Duodenal mucosa (tissue), 2 donors: ENCODE measurements around the gene MICOS13.

Source experiments
- H3K27ac ChIP-seq: one replicate; pipeline ENCODE4 v1.7.0; 2013; ENCODE audit warnings: low read depth, low read length
- H3K27me3 ChIP-seq, 2 donors: one replicate each; pipeline ENCODE4 v1.7.0; 2013; ENCODE audit warnings: low read length in 2 of 2, control low read depth in 1 of 2; ENCODE audit not compliant: insufficient read depth in 2 of 2, control insufficient read depth in 1 of 2
- H3K36me3 ChIP-seq, 2 donors: one replicate each; pipeline ENCODE4 v1.7.0; 2013; ENCODE audit warnings: low read length in 2 of 2, control low read depth in 1 of 2; ENCODE audit not compliant: insufficient read depth in 2 of 2, control insufficient read depth in 1 of 2
- H3K4me1 ChIP-seq, 2 donors: one replicate each; pipeline ENCODE4 v1.7.0; 2013; ENCODE audit warnings: low read length in 2 of 2, control low read depth in 1 of 2; ENCODE audit not compliant: insufficient read depth in 2 of 2, control insufficient read depth in 1 of 2
- H3K4me3 ChIP-seq, 2 donors: one replicate each; pipeline ENCODE4 v1.7.0; 2013; ENCODE audit warnings: low read length in 2 of 2, low read depth in 1 of 2
- H3K9ac ChIP-seq, 2 donors: one replicate each; pipeline ENCODE4 v1.7.0; 2013; ENCODE audit warnings: low read length in 2 of 2, low read depth in 1 of 2
- H3K9me3 ChIP-seq, 2 donors: one replicate each; pipeline ENCODE4 v1.7.0; 2013; ENCODE audit warnings: low read length in 2 of 2, control low read depth in 1 of 2; ENCODE audit not compliant: control insufficient read depth in 1 of 2

MICOS13 gene

GRCh38 chr19:5684694-5685430, 4.5 kb upstream of the MICOS13 start:
- no peaks in the 10 kb centered on the region for H3K9me3 ChIP-seq
- H3K9ac ChIP-seq = no peak overlapping the region

GRCh38 chr19:5683177-5683886, 3.0 kb upstream of the MICOS13 start:
- no peak overlapping the region for H3K9ac ChIP-seq
- H3K4me3 ChIP-seq = no peak overlapping the region
- H3K4me1 ChIP-seq = peaks cover 5 to 18% of the 10 kb centered on the region in 2 donors
- peaks cover 0 to under 1% of the 10 kb centered on the region in 2 donors for H3K36me3 ChIP-seq
- no peaks in the 10 kb centered on the region for H3K9me3 ChIP-seq
- H3K27me3 ChIP-seq = peaks cover 0 to 3% of the 10 kb centered on the region in 2 donors
- no peak overlapping the region for H3K27ac ChIP-seq

More at GRCh38 chr19:5684694-5685430, 4.5 kb upstream of the MICOS13 start:
- peaks cover 0 to 3% of the 10 kb centered on the region in 2 donors for H3K27me3 ChIP-seq
- peaks cover 5 to 8% of the 10 kb centered on the region in 2 donors for H3K4me1 ChIP-seq
- H3K36me3 ChIP-seq = no peaks in the 10 kb centered on the region
- no peak overlapping the region for H3K27ac ChIP-seq
- no peak overlapping the region for H3K4me3 ChIP-seq

DNA sequence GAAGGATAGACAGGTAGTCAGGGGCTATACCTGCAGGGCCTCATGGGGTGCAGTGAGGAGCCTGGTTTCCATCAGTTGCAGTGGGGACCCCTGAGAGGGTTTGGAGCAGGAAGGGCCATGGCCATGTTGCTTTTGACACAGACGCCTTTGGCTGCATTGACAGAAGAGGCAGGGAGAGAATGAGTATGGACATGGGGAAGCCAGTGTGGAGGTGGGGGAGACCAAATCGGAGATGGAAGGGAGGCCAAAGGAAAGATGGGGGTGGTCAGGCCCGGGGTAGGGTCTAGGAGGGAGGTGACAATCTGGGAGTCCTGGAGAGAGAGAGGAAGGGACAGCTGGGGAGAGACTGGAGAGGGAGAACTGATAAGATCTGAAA, 1.8 kb upstream of the MICOS13 start:
- Histone ChIP-seq H3K4me1 (peaks cover 5 to 15% of the 10 kb centered on the region in 2 donors), H3K27ac (no peak overlapping the region), H3K9me3 (no peaks in the 10 kb centered on the region), H3K36me3 (peaks cover 0 to 6% of the 10 kb centered on the region in 2 donors), H3K4me3 (no peak overlapping the region), H3K9ac (no peak overlapping the region), H3K27me3 (peaks cover 0 to 3% of the 10 kb centered on the region in 2 donors)

DNA sequence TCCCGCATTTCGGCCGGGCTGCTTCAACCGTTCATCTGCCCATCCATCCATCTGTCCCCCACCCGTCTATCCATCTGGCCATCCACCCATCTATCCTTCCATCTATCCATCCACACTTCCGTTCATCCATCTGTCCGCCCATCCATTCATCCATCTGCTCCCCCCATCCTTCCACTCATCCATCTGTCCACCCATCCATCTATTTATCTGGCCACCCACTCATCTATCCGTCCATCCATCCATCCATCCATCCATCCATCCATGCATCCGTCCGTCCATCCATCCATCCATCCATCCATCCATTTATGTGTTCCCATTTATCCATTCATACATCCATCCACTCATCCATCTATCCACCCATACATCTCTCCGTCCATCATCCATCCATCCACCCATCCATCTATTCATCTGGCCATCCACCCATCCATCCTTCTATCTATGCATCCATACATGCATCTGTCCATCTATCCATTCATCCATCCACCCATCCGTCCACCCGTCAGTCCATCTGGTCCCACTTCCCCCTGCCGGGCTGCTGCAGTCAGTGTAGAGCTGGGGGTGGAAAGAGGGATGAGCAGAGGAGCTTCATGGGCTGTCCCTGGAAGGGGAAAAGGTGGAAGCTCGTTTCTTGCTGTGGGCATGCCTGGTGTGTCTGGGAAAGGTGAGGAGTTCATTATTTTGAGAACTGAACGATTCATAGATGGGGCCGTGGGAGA, 1.2 kb upstream of the MICOS13 start:
- peaks cover 5 to 16% of the 10 kb centered on the region in 2 donors for H3K4me1 ChIP-seq
- H3K27me3 ChIP-seq = peaks cover 0 to 3% of the 10 kb centered on the region in 2 donors
- H3K36me3 ChIP-seq = peaks cover 0 to 6% of the 10 kb centered on the region in 2 donors
- peak overlapping the region; percentile 94 to 99 for H3K4me3 ChIP-seq
- H3K9me3 ChIP-seq = no peaks in the 10 kb centered on the region
- no peak overlapping the region for H3K27ac ChIP-seq
- peak overlapping the region; percentile 20 to 98 for H3K9ac ChIP-seq

DNA sequence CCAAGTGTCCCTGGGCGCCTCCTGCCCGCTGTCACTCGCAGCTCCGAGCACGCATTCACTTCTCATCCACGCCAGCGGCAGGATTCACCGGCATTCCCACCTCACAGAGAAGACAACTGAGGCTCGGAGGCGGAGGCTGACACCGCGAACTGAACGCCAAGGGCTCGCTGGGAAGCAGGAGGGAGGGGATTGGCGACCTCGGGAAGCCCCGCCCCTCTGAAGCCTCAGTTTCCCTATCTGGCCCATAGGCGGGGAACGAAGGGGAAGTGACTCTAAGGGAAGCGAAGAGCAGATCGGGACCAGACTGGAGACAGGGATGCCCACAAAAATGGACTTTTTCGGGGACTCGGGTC, 256 bp downstream of the MICOS13 start:
- H3K4me3 ChIP-seq = peak overlapping the region; percentile 94 to 99
- H3K36me3 ChIP-seq = peaks cover 0 to 6% of the 10 kb centered on the region in 2 donors
- peak overlapping the region; percentile 95 to 98 for H3K9ac ChIP-seq
- H3K27me3 ChIP-seq = peaks cover 0 to 3% of the 10 kb centered on the region in 2 donors
- no peaks in the 10 kb centered on the region for H3K9me3 ChIP-seq
- H3K4me1 ChIP-seq = peaks cover 5 to 22% of the 10 kb centered on the region in 2 donors
- peak overlapping the region; percentile 57 for H3K27ac ChIP-seq

- H3K27ac ChIP-seq = peak overlapping the region; percentile 57
- peaks cover 5 to 22% of the 10 kb centered on the region in 2 donors for H3K4me1 ChIP-seq
- H3K9ac ChIP-seq = peak overlapping the region; percentile 95 to 98
- H3K4me3 ChIP-seq = peak overlapping the region; percentile 94 to 99
- H3K9me3 ChIP-seq = no peaks in the 10 kb centered on the region
- H3K27me3 ChIP-seq = peaks cover 0 to 3% of the 10 kb centered on the region in 2 donors
- H3K36me3 ChIP-seq = peaks cover 0 to 6% of the 10 kb centered on the region in 2 donors
Observed at GRCh38 chr19:5679289-5680083, 830 bp downstream of the MICOS13 start.

DNA sequence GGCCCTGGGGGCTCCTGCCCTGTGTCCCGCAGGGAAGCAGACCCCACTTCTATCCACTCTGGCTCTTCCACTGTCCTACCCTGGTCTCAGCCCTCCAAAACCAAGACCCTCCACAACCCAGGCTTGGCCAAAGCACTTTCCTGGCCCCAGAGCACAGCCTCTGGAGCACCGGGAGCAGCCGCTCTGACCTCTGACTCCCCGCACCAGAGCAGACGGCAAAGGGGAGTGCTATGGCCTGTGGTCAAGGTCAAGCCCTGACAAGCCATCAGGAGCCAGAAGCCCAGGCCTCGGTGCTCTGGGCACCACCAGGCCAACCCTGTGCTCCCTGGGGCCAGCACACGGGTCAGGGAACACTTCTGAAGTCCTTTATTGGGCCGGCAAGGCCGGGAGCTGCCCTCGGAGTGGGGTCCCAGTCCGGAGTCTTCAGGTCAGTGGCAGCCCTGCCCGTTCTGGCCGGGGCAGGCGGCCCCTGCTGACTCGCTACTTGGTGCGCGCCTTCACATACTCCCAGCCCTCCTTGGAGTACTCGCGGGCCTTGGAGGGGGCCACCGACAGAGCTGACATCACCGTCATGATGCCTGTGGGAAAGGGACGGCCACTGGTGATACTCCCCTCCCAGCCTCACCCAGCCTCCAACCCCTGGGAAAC, 2.1 kb downstream of the MICOS13 start:
- Histone ChIP-seq H3K27ac (no peak overlapping the region), H3K27me3 (peaks cover 0 to 3% of the 10 kb centered on the region in 2 donors), H3K36me3 (peaks cover 0 to 6% of the 10 kb centered on the region in 2 donors), H3K4me1 (peaks cover 5 to 22% of the 10 kb centered on the region in 2 donors), H3K4me3 (no peak overlapping the region), H3K9me3 (no peaks in the 10 kb centered on the region), H3K9ac (no peak overlapping the region)

DNA sequence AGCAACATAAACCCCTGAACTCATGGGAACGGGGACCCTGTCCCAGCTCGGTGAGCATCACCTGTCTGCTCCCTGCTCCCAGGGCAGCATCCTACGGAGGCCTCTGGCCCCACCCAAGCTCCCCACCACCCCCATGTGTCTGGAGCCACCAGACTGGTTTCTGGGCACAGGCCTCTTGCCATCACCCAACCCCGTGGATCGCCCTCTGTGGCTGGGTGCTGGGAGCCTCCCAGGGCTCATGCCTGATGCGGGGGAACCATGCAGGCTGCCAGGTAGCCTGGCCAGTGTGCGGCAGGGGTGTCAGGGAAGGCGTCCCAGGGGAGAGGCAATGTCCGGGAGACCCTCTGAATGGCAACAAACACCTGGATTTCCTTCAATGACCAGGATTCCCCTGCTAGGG, 2.7 kb downstream of the MICOS13 start:
- Histone ChIP-seq H3K4me1 (peaks cover 5 to 22% of the 10 kb centered on the region in 2 donors), H3K36me3 (peaks cover 0 to 10% of the 10 kb centered on the region in 2 donors)

DNA sequence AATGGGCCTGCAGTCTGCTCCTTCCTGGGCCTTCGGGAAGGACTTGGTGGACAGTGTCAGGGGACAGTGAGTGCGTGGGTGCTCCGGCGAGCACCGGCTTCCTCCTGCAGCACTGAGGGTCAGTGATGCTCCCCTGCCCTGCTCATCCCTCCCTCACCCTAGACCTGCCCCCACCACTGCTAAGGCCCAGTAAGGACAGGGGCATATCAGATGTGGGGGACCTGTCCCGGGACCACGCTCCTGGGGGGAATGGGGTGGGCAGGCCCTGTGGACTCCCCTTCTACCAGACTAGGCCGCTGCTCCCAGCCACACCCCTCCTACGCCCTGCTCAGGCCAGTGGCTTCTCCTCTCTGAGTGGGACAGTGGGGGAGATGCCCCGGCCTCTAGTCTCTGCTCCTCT, 3.2 kb downstream of the MICOS13 start:
- H3K4me1 ChIP-seq = peaks cover 5 to 22% of the 10 kb centered on the region in 2 donors
- H3K9me3 ChIP-seq = no peaks in the 10 kb centered on the region
- H3K27ac ChIP-seq = no peak overlapping the region
- peaks cover 0 to 3% of the 10 kb centered on the region in 2 donors for H3K27me3 ChIP-seq
- H3K9ac ChIP-seq = no peak overlapping the region
- H3K4me3 ChIP-seq = no peak overlapping the region
- peaks cover 0 to 10% of the 10 kb centered on the region in 2 donors for H3K36me3 ChIP-seq

More for the DNA sequence above, 2.7 kb downstream of the MICOS13 start:
- Histone ChIP-seq H3K27ac (no peak overlapping the region), H3K27me3 (peaks cover 0 to 3% of the 10 kb centered on the region in 2 donors), H3K9ac (no peak overlapping the region), H3K9me3 (no peaks in the 10 kb centered on the region), H3K4me3 (no peak overlapping the region)
